Fibroblast of mammary gland (primary cell): ENCODE measurements around the gene NOS1AP.

Experiments used
- DNase-seq: peaks from one replicate; pipeline ENCODE4 v3.0.0-alpha.2; 2010; ENCODE audit warnings: low read depth
- H3K4me3 ChIP-seq: 2 replicates; pipeline ENCODE4 v1.5.1; 2011; ENCODE audit warnings: low read depth, mild to moderate bottlenecking, low read length, moderate library complexity; ENCODE audit not compliant: control insufficient read depth
- TF ChIP-seq, protein P1 (sequence below): conservative IDR thresholded peaks from 2 replicates; pipeline ENCODE4 v1.5.1; 2011; ENCODE audit warnings: low read depth, low read length, inconsistent platforms; ENCODE audit not compliant: control insufficient read depth, insufficient read depth

Gene NOS1AP

DNA sequence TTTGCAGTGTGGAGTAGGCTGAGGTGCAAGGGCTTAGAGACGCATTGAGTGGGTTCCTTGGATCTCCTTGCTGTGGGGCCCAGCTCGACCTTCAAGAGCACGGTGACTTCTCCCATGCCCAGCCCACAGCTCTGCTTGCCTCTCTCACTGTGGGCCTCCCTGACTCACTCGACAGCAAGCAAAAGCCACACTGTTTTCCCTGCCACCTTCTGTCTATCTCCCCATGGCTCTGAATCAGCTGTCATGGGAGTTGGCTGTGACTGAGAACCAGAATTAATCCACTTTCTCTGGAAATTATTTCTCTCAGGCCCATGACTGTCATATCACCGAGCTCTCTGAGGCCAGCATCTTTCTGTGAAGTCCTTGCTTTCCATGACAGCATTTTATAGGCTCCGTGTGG is 140.7 kb downstream of the NOS1AP start:
- H3K4me3 ChIP-seq, result no peak overlapping the region
- TF ChIP-seq, protein P1, sequence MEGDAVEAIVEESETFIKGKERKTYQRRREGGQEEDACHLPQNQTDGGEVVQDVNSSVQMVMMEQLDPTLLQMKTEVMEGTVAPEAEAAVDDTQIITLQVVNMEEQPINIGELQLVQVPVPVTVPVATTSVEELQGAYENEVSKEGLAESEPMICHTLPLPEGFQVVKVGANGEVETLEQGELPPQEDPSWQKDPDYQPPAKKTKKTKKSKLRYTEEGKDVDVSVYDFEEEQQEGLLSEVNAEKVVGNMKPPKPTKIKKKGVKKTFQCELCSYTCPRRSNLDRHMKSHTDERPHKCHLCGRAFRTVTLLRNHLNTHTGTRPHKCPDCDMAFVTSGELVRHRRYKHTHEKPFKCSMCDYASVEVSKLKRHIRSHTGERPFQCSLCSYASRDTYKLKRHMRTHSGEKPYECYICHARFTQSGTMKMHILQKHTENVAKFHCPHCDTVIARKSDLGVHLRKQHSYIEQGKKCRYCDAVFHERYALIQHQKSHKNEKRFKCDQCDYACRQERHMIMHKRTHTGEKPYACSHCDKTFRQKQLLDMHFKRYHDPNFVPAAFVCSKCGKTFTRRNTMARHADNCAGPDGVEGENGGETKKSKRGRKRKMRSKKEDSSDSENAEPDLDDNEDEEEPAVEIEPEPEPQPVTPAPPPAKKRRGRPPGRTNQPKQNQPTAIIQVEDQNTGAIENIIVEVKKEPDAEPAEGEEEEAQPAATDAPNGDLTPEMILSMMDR, result no peak
- DNase-seq, result no peak

DNA sequence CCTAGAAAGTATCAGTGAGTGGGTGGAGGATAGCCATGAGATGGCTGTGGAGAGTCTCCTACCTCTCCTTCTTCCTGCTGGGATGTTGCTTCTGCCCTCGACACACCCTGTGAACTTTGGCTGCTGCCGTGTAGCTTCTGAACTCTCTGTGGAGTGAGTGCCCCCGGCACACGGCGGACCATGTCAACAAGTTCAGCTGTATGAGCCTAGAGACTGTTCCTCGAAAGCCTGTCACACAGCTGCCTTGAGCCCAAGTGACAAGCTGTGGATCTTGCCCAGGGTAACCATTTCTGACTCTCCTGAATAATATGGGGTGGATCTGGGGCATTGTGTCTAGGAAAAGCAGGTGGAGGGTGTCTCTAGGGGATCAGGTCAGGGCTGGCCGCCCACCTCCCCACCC is 143.2 kb downstream of the NOS1AP start:
- no peak overlapping the region for H3K4me3 ChIP-seq
- TF ChIP-seq, protein P1, result no peak
- DNase-seq, result no peak

DNA sequence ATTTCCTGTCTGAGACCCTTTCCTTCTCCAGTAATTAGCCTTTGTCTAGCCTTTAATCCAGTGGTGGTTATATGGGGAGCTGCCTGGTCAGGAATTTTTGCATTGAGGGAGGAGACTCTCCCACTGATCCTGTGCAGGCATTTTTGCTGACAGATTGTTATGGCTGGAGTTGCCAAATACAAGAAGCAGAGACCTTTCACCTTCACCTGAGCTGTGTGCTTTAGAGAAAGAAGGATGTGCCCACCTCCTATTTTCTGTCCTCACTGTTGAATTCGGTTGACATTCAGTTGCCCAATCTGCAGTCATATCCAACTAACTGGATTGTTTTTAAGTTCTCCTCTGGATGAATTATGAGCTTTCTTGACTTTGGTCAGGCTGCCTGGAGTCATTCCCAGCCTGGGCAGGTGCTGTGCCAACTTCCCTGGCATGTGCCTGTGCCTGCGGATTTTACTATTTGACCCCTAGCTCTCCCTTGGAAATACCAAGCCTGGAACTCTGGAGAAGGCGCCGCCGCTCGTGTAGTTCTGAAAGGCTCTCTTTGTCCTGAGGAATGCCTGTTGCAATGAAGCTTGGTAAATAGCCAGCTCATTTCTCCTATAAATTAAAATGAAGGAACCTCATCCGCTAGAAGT is 143.9 kb downstream of the NOS1AP start:
- TF ChIP-seq, protein P1, result no peak
- DNase-seq, result peak; percentile 10

DNA sequence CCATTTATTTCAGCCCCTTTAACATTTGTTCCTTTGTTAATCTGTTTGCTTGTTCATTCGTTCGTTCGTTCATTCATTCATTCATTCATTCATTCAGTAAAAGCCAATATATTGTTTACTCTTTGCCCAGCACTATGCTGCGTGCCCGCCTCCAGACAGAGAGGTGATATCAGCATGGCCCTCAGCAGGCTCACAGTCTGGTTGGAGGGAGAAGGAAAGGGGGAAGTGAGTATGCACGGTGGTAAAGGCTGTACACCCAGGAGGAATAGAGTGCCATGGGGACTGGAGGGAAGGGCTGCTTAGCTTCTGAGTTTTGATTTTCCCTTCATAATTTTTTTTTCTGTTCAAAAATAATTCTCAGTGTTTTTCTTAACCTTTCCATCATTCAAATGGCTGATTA is 144.7 kb downstream of the NOS1AP start:
- no peak for DNase-seq
- TF ChIP-seq, protein P1, result no peak
- H3K4me3 ChIP-seq, result no peak overlapping the region

More for the DNA sequence above, 143.9 kb downstream of the NOS1AP start:
- no peak overlapping the region for H3K4me3 ChIP-seq

DNA sequence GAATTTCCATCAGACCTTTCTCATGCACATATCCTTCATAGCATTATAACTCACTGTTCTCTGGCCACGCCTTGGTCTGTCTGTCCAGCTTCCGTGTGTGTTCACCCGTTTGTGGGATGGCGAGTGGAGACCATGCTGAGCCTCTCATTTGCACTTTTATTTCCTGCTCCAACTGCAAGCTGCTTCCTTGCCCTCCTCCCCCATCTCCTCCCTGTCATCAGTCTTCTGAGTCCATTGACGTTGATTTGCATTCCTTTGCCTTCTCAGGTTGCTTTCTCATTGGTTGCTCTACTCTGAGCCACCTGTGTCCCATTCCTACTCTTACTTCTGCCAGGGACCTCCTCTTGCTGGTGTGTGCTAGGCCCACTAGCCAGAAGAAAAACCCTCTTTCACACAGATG is 146.4 kb downstream of the NOS1AP start:
- no peak for DNase-seq
- H3K4me3 ChIP-seq, result no peak overlapping the region
- TF ChIP-seq, protein P1, result no peak

DNA sequence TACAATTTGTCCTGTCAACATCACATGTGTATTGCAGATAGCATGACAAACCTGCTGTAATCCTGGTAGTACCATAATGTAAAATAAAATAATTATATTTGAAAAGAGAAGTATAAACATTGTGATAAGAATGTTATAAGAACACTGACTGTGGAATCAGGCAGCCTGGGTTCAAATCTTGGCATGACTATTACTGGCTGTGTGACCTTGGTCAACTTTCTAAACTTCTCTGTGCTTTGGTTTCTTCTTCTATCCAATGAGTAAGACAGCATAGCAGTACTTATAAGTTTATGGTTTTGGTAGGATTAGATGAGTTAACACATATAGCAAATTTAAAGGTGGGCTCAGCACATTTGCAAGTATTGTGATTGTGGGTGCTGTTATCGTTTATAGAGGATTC is 147.1 kb downstream of the NOS1AP start:
- TF ChIP-seq, protein P1, result no peak
- DNase-seq, result no peak
- H3K4me3 ChIP-seq, result no peak overlapping the region

DNA sequence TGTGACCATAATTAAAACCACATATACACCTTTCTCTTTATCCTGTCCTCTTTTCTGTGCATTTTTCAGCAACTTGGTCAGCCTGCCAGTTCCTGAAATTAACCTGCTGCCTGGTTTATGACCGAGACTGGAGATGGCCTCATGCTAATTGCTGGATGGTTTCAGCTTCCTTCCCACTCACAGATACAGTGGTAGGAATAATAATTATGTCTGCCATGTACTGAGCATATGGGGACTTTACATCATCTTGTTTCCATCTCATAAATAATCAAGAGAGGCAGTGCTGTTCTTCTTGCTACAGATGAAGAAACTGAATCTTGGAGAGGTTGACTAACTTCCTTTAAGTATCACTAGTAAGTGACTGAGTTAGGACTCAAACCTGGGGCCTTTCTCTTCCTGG is 148.2 kb downstream of the NOS1AP start:
- no peak for DNase-seq
- H3K4me3 ChIP-seq, result no peak overlapping the region
- TF ChIP-seq, protein P1, result no peak
